H9 (cell line): ENCODE results near the gene C1orf122. TPM values are rescaled to one million over a fixed set of nuclear protein-coding genes. Genes with fewer than 3 reads are reported as not detected.

ENCODE experiments used
- DNase-seq: peaks from one replicate; pipeline ENCODE4 v3.0.0-alpha.2; 2017
- H2AFZ ChIP-seq: one replicate; pipeline ENCODE4 v1.6.1; 2013; ENCODE audit warnings: mild to moderate bottlenecking, low read length, control low read depth, moderate library complexity
- H2AK5ac ChIP-seq: 2 replicates; pipeline ENCODE4 v1.6.1; 2013; ENCODE audit warnings: low read length, control low read depth, mixed read lengths; ENCODE audit not compliant: insufficient read length
- H2BK120ac ChIP-seq: one replicate; pipeline ENCODE4 v1.6.1; 2013; ENCODE audit warnings: low read depth, mild to moderate bottlenecking, low read length, control low read depth, inconsistent platforms; ENCODE audit not compliant: poor library complexity, severe bottlenecking
- H2BK12ac ChIP-seq: 2 replicates; pipeline ENCODE4 v1.6.1; 2013; ENCODE audit warnings: low read length, control low read depth, mixed read lengths, low read depth; ENCODE audit not compliant: insufficient read length
- H2BK15ac ChIP-seq: 2 replicates; pipeline ENCODE4 v1.6.1; 2013; ENCODE audit warnings: low read depth, low read length, control low read depth
- H2BK20ac ChIP-seq: one replicate; pipeline ENCODE4 v1.6.1; 2013; ENCODE audit warnings: low read depth, mild to moderate bottlenecking, low read length, control low read depth, inconsistent platforms; ENCODE audit not compliant: poor library complexity, severe bottlenecking
- H2BK5ac ChIP-seq: 2 replicates; pipeline ENCODE4 v1.6.1; 2013; ENCODE audit warnings: low read length, control low read depth, mixed read lengths; ENCODE audit not compliant: insufficient read length
- H3K14ac ChIP-seq: 2 replicates; pipeline ENCODE4 v1.6.1; 2013; ENCODE audit warnings: low read length, control low read depth; ENCODE audit not compliant: insufficient read depth
- H3K18ac ChIP-seq: 2 replicates; pipeline ENCODE4 v1.6.1; 2013; ENCODE audit warnings: low read depth, mild to moderate bottlenecking, mixed read lengths, low read length, control low read depth; ENCODE audit not compliant: insufficient read length
- H3K23ac ChIP-seq: 2 replicates; pipeline ENCODE4 v1.6.1; 2013; ENCODE audit warnings: low read length, control low read depth, mixed read lengths, low read depth; ENCODE audit not compliant: insufficient read length
- H3K23me2 ChIP-seq: 2 replicates; pipeline ENCODE4 v1.6.1; 2013; ENCODE audit warnings: low read depth, mild to moderate bottlenecking, mixed read lengths, low read length, control low read depth; ENCODE audit not compliant: insufficient read length, poor library complexity, severe bottlenecking
- H3K27ac ChIP-seq: 2 replicates; pipeline ENCODE4 v1.5.1; 2013; ENCODE audit warnings: low read length, control low read depth, mixed read lengths, low read depth; ENCODE audit not compliant: insufficient read length
- H3K27me3 ChIP-seq: 2 replicates; pipeline ENCODE4 v1.6.1; 2013; ENCODE audit warnings: low read length, control low read depth, inconsistent platforms; ENCODE audit not compliant: insufficient read depth
- H3K4ac ChIP-seq: 2 replicates; pipeline ENCODE4 v1.6.1; 2013; ENCODE audit warnings: low read depth, mild to moderate bottlenecking, control low read depth, inconsistent platforms, low read length, moderate library complexity
- H3K4me1 ChIP-seq: 2 replicates; pipeline ENCODE4 v1.6.1; 2013; ENCODE audit warnings: low read length, control low read depth, inconsistent platforms; ENCODE audit not compliant: insufficient read depth
- H3K4me2 ChIP-seq: 2 replicates; pipeline ENCODE4 v1.6.1; 2013; ENCODE audit warnings: low read length, control low read depth, mixed read lengths; ENCODE audit not compliant: insufficient read length, insufficient read depth
- H3K56ac ChIP-seq: 2 replicates; pipeline ENCODE4 v1.6.1; 2013; ENCODE audit warnings: low read depth, mild to moderate bottlenecking, mixed read lengths, low read length, control low read depth; ENCODE audit not compliant: insufficient read length
- H3K79me1 ChIP-seq: 2 replicates; pipeline ENCODE4 v1.6.1; 2013; ENCODE audit warnings: low read depth, mild to moderate bottlenecking, moderate library complexity, low read length, control low read depth, inconsistent platforms; ENCODE audit not compliant: insufficient read depth, poor library complexity, severe bottlenecking
- H3K79me2 ChIP-seq: 2 replicates; pipeline ENCODE4 v1.6.1; 2013; ENCODE audit warnings: low read length, control low read depth, inconsistent platforms; ENCODE audit not compliant: insufficient read depth
- H3K9ac ChIP-seq: 2 replicates; pipeline ENCODE4 v1.6.1; 2013; ENCODE audit warnings: low read length, control low read depth, mixed read lengths; ENCODE audit not compliant: insufficient read length; ENCODE audit errors: extremely low read depth
- H3K9me3 ChIP-seq: one replicate; pipeline ENCODE4 v1.6.1; 2013; ENCODE audit warnings: low read depth, low read length, inconsistent platforms; ENCODE audit not compliant: control insufficient read depth
- H3T11ph ChIP-seq: one replicate; pipeline ENCODE4 v1.6.1; 2013; ENCODE audit warnings: mild to moderate bottlenecking, low read length, control low read depth, inconsistent platforms
- H4K20me1 ChIP-seq: one replicate; pipeline ENCODE4 v1.6.1; 2013; ENCODE audit not compliant: control insufficient read depth, insufficient read length, insufficient read depth
- H4K5ac ChIP-seq: 2 replicates; pipeline ENCODE4 v1.6.1; 2013; ENCODE audit warnings: low read depth, mild to moderate bottlenecking, mixed read lengths, low read length, control low read depth; ENCODE audit not compliant: insufficient read length
- H4K8ac ChIP-seq: replicated peaks from 2 replicates; pipeline ENCODE4 v1.6.1; 2013; ENCODE audit warnings: low read length, control low read depth, mixed read lengths, low read depth; ENCODE audit not compliant: insufficient read length
- H4K91ac ChIP-seq: 2 replicates; pipeline ENCODE4 v1.6.1; 2013; ENCODE audit warnings: low read depth, mild to moderate bottlenecking, moderate library complexity, mixed read lengths, low read length, control low read depth; ENCODE audit not compliant: insufficient read length
- H3K27ac Mint-ChIP-seq, 3 experiments: 2 replicates in 2 of 3; 3 replicates in 1 of 3; pipeline ENCODE4 v1.8.0; 2020 to 2021; ENCODE audit warnings: mixed read lengths in 3 of 3, mild to moderate bottlenecking in 1 of 3, moderate library complexity in 1 of 3
- H3K27me3 Mint-ChIP-seq: 2 replicates; pipeline ENCODE4 v1.8.0; 2021; ENCODE audit warnings: low read depth, mild to moderate bottlenecking, moderate library complexity, mixed read lengths
- H3K36me3 Mint-ChIP-seq, 3 experiments: 2 replicates in 2 of 3; 3 replicates in 1 of 3; pipeline ENCODE4 v1.8.0; 2020 to 2021; ENCODE audit warnings: low read depth in 3 of 3, mixed read lengths in 3 of 3; ENCODE audit not compliant: insufficient read depth in 1 of 3
- H3K4me1 Mint-ChIP-seq, 2 experiments: 2 replicates each; pipeline ENCODE4 v1.8.0; 2020; ENCODE audit warnings: mixed read lengths in 2 of 2
- H3K4me3 Mint-ChIP-seq, 2 experiments: 2 replicates in 1 of 2; 3 replicates in 1 of 2; pipeline ENCODE4 v1.8.0; 2020 to 2021; ENCODE audit warnings: mild to moderate bottlenecking in 2 of 2, mixed read lengths in 2 of 2, moderate library complexity in 1 of 2
- H3K9me3 Mint-ChIP-seq, 2 experiments: 2 replicates in 1 of 2; 3 replicates in 1 of 2; pipeline ENCODE4 v1.8.0; 2020; ENCODE audit warnings: mild to moderate bottlenecking in 2 of 2, mixed read lengths in 2 of 2, moderate library complexity in 1 of 2
- CTCF ChIP-seq: fragments of 200-600 bp; sonication (generic); conservative IDR thresholded peaks from 3 replicates; pipeline ENCODE4 v1.8.0; 2021; ENCODE audit warnings: antibody characterized with exemption, mild to moderate bottlenecking
- WGBS: extraction: QIAGEN DNeasy Blood & Tissue Kit; methylation state at CpG from one replicate; pipeline ENCODE4 v1.1.7; 2013; ENCODE audit warnings: missing lambda C conversion rate, low lambda C conversion rate, mixed read lengths; ENCODE audit not compliant: insufficient read length; ENCODE audit errors: extremely low coverage; 5-methylcytosine and 5-hydroxymethylcytosine counted together
- total RNA-seq: library from RNA; stranded (reverse); gene quantifications from 2 replicates; pipeline ENCODE4 v1.2.1, GENCODE V29; 2021

Gene C1orf122
- total RNA-seq, 1 experiment from 2014 or later, result 59.3 TPM

- H3K9ac ChIP-seq, result no peak overlapping the region
- no peak overlapping the region for H2BK12ac ChIP-seq
- no peaks in the 10 kb centered on the region for H3K9me3 ChIP-seq
- H3T11ph ChIP-seq, result no peak overlapping the region
- DNase-seq, result no peak
- H3K23ac ChIP-seq, result no peak overlapping the region
- no peak overlapping the region for H3K14ac ChIP-seq
- H3K4me2 ChIP-seq, result peak overlapping the region; percentile 13
- H3K56ac ChIP-seq, result no peak overlapping the region
- H2BK15ac ChIP-seq, result no peak overlapping the region
- no peaks in the 10 kb centered on the region; the same call in 1 of the 2 replicates for H3K4me1 ChIP-seq
- H4K91ac ChIP-seq, result no peak overlapping the region
- H3K79me1 ChIP-seq, result no peaks in the 10 kb centered on the region
- H2BK20ac ChIP-seq, result no peak overlapping the region
- no peak overlapping the region for H3K18ac ChIP-seq
- peaks cover 7 to 12% of the 10 kb centered on the region in 2 experiments for H3K4me1 Mint-ChIP-seq
- peaks cover 7% of the 10 kb centered on the region; the same call in 1 of the 2 replicates for H3K27me3 ChIP-seq
- H3K79me2 ChIP-seq, result no peaks in the 10 kb centered on the region
- H3K4ac ChIP-seq, result no peak overlapping the region
- TF ChIP-seq CTCF, result no peak; the same call in 2 of the 3 replicates
- WGBS, result no CpG with 5 or more reads among the region's 59 CpGs
- peaks cover 43% of the 10 kb centered on the region for H3K27me3 Mint-ChIP-seq
- H2BK5ac ChIP-seq, result no peak overlapping the region
- H3K27ac Mint-ChIP-seq, result no peak overlapping the region
- peak overlapping the region; percentile 75 to 80 for H3K4me3 Mint-ChIP-seq
- H2AK5ac ChIP-seq, result no peak overlapping the region
- H2AFZ ChIP-seq, result no peak overlapping the region
- peaks cover 0 to 34% (median 7%) of the 10 kb centered on the region in 3 experiments; a peak in 3 of 7 replicates for H3K36me3 Mint-ChIP-seq
- no peak overlapping the region for H2BK120ac ChIP-seq
- H4K20me1 ChIP-seq, result no peaks in the 10 kb centered on the region
- H4K8ac ChIP-seq, result no peak overlapping the region
- no peak overlapping the region for H4K5ac ChIP-seq
- no peaks in the 10 kb centered on the region for H3K9me3 Mint-ChIP-seq
- H3K23me2 ChIP-seq, result no peaks in the 10 kb centered on the region
- no peak overlapping the region for H3K27ac ChIP-seq
These were observed 12.9 kb upstream of the C1orf122 start for GRCh38 chr1:37794372-37795339.
